ENCODE results near the gene TMEM169. TPM values are rescaled to one million over a fixed set of nuclear protein-coding genes. Genes with fewer than 3 reads are reported as not detected.

TMEM169 gene
- total RNA-seq, 1 experiment from 2014 or later = 0.74 TPM

GRCh38 chr2:216092646-216093045 is 10.9 kb downstream of the TMEM169 start:
- DNase-seq (ENCODE audit: low read depth, low spot score) (no peak), ATAC-seq (no peak)
- TF ChIP-seq, protein P1, sequence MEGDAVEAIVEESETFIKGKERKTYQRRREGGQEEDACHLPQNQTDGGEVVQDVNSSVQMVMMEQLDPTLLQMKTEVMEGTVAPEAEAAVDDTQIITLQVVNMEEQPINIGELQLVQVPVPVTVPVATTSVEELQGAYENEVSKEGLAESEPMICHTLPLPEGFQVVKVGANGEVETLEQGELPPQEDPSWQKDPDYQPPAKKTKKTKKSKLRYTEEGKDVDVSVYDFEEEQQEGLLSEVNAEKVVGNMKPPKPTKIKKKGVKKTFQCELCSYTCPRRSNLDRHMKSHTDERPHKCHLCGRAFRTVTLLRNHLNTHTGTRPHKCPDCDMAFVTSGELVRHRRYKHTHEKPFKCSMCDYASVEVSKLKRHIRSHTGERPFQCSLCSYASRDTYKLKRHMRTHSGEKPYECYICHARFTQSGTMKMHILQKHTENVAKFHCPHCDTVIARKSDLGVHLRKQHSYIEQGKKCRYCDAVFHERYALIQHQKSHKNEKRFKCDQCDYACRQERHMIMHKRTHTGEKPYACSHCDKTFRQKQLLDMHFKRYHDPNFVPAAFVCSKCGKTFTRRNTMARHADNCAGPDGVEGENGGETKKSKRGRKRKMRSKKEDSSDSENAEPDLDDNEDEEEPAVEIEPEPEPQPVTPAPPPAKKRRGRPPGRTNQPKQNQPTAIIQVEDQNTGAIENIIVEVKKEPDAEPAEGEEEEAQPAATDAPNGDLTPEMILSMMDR (IDR thresholded peaks at IDR 0.05) = no peak
- TF ChIP-seq TCF7L2 (IDR thresholded peaks at IDR 0.05; ENCODE audit: low read depth, low read length) = no peak
- TF ChIP-seq POLR2AphosphoS5 (IDR thresholded peaks at IDR 0.05; ENCODE audit: low read depth, low read length) = no peak
- no peak for TF ChIP-seq REST (IDR thresholded peaks at IDR 0.05; ENCODE audit: insufficient read depth in 1 of 2, low read depth in 2 of 2, low read length in 1 of 2)
- no peak for TF ChIP-seq SIN3A (IDR thresholded peaks at IDR 0.05; ENCODE audit: borderline replicate concordance, insufficient read depth, low read depth, low read length)
- Histone ChIP-seq H3K4me3 (ENCODE audit: low read depth in 2 of 2, low read length in 2 of 2) (no peak overlapping the region), H3K9me3 (ENCODE audit: control insufficient read depth, insufficient read depth, low read depth, low read length) (no peaks in the 10 kb centered on the region), H3K4me1 (ENCODE audit: control insufficient read depth, insufficient read depth, low read length) (no peaks in the 10 kb centered on the region), H3K27me3 (ENCODE audit: control insufficient read depth, insufficient read depth, low read length) (no peaks in the 10 kb centered on the region), H3K27ac (ENCODE audit: low read length) (no peak overlapping the region), H3K36me3 (ENCODE audit: control insufficient read depth, insufficient read depth, low read length) (no peaks in the 10 kb centered on the region)
- BruUV-seq (replicated peaks) = no TSS peak
- intact Hi-C loops (cut with micrococcal nuclease; ENCODE audit: unreplicated experiment) (no loop called here), in situ Hi-C loops (cut with HindIII; ENCODE audit: low pct_unique_long_range_greater_than_20kb, low sequenced_read_pairs) (no loop called here)
- ChIA-PET CTCF (no interaction called here), POLR2A (no interaction called here)

GRCh38 chr2:216094701-216095100 is 13.0 kb downstream of the TMEM169 start:
- H3K27ac ChIP-seq (ENCODE audit: low read length) = no peak overlapping the region
- ATAC-seq (no peak), DNase-seq (ENCODE audit: low read depth, low spot score) (no peak)
- H3K9me3 ChIP-seq (ENCODE audit: control insufficient read depth, insufficient read depth, low read depth, low read length) = no peaks in the 10 kb centered on the region
- H3K4me3 ChIP-seq (ENCODE audit: low read depth in 2 of 2, low read length in 2 of 2) = no peak overlapping the region
- no peaks in the 10 kb centered on the region for H3K36me3 ChIP-seq (ENCODE audit: control insufficient read depth, insufficient read depth, low read length)
- no peaks in the 10 kb centered on the region for H3K27me3 ChIP-seq (ENCODE audit: control insufficient read depth, insufficient read depth, low read length)
- intact Hi-C loops (cut with micrococcal nuclease; ENCODE audit: unreplicated experiment) = no loop called here
- in situ Hi-C loops (cut with HindIII; ENCODE audit: low pct_unique_long_range_greater_than_20kb, low sequenced_read_pairs) = no loop called here
- no TSS peak for BruUV-seq (replicated peaks)
- TF ChIP-seq POLR2AphosphoS5 (IDR thresholded peaks at IDR 0.05; ENCODE audit: low read depth, low read length) (no peak), TCF7L2 (IDR thresholded peaks at IDR 0.05; ENCODE audit: low read depth, low read length) (no peak), SIN3A (IDR thresholded peaks at IDR 0.05; ENCODE audit: borderline replicate concordance, insufficient read depth, low read depth, low read length) (no peak), REST (IDR thresholded peaks at IDR 0.05; ENCODE audit: insufficient read depth in 1 of 2, low read depth in 2 of 2, low read length in 1 of 2) (no peak)
- TF ChIP-seq, protein P1 (IDR thresholded peaks at IDR 0.05) = no peak
- POLR2A ChIA-PET = no interaction called here
- H3K4me1 ChIP-seq (ENCODE audit: control insufficient read depth, insufficient read depth, low read length) = no peaks in the 10 kb centered on the region
- CTCF ChIA-PET = no interaction called here

Data from Panc1 (cell line).